Thoracic aorta (tissue), 2 donors: ENCODE measurements around the gene AK9. TPM values are rescaled to one million over a fixed set of nuclear protein-coding genes. Genes with fewer than 3 reads are reported as not detected.

Experiments
- ATAC-seq: fragments of 150-250 bp; one replicate; pipeline ENCODE4 v1.8.0; 2017; ENCODE audit warnings: low read depth; ENCODE audit not compliant: insufficient number of reproducible peaks, low FRiP score
- DNase-seq: peaks from one replicate; pipeline ENCODE4 v3.0.0-alpha.2; 2020; ENCODE audit warnings: low spot score
- H3K27ac ChIP-seq, 2 donors: fragments of 200-600 bp; sonication (generic); 1 replicate in 1 of 2; 2 replicates in 1 of 2; pipeline ENCODE4 v1.5.1; 2016; ENCODE audit warnings: mild to moderate bottlenecking in 2 of 2, moderate library complexity in 2 of 2
- H3K27me3 ChIP-seq: fragments of 200-600 bp; sonication (generic); replicated peaks from 2 replicates; pipeline ENCODE4 v1.6.0; 2016; ENCODE audit warnings: mild to moderate bottlenecking; ENCODE audit not compliant: insufficient read depth
- H3K36me3 ChIP-seq: fragments of 200-600 bp; sonication (generic); one replicate; pipeline ENCODE4 v1.5.1; 2016
- H3K4me1 ChIP-seq, 2 donors: fragments of 200-600 bp; sonication (generic); 1 replicate in 1 of 2; 2 replicates in 1 of 2; pipeline versions ENCODE4 v1.5.1 to v1.6.0; 2016; ENCODE audit warnings: low read depth in 2 of 2, mild to moderate bottlenecking in 1 of 2; ENCODE audit not compliant: control insufficient read depth in 1 of 2
- H3K4me3 ChIP-seq: fragments of 200-600 bp; sonication (generic); 2 replicates; pipeline ENCODE4 v1.5.1; 2016; ENCODE audit warnings: mild to moderate bottlenecking
- H3K9me3 ChIP-seq: fragments of 200-600 bp; sonication (generic); 2 replicates; pipeline ENCODE4 v1.5.1; 2016
- total RNA-seq, 2 donors: library from RNA; depleted of rRNA; stranded (reverse); fragments of >200 nt; gene quantifications; one replicate each; pipeline versions ENCODE4 v1.1.0 to v1.2.3, GENCODE V29; 2016
- TF ChIP-seq, protein P1 (sequence below): fragments of 200-600 bp; sonication (generic); IDR thresholded peaks from one replicate; pipeline ENCODE4 v1.5.1; 2019; ENCODE audit warnings: antibody characterized with exemption

The AK9 gene
- total RNA-seq, 2 donors from 2014 or later, result 12.5 to 12.8 TPM

DNA sequence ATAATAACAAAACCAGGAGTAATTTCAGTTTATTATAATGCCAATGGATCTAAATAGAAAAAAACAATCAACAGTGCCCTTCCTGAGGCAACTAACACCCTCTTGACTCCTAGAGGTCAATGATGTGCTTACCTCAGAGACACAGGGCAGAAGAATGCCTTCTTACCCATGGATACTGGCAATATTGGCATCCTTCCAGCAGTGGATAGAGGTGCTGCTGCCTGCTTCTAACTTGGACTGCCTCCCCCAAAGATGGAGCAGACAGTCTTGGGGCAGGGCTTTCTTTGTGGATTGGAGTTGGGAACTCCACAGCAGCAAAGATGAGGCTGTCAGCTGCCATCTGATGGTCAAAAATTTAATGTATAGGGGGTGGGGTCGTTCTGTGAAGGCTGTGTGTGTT, 78.7 kb downstream of the AK9 start:
- Histone ChIP-seq H3K36me3 (no peaks in the 10 kb centered on the region), H3K4me3 (no peak overlapping the region), H3K4me1 (no peaks in the 10 kb centered on the region), H3K9me3 (no peaks in the 10 kb centered on the region), H3K27ac (no peak overlapping the region), H3K27me3 (no peaks in the 10 kb centered on the region)
- TF ChIP-seq, protein P1, sequence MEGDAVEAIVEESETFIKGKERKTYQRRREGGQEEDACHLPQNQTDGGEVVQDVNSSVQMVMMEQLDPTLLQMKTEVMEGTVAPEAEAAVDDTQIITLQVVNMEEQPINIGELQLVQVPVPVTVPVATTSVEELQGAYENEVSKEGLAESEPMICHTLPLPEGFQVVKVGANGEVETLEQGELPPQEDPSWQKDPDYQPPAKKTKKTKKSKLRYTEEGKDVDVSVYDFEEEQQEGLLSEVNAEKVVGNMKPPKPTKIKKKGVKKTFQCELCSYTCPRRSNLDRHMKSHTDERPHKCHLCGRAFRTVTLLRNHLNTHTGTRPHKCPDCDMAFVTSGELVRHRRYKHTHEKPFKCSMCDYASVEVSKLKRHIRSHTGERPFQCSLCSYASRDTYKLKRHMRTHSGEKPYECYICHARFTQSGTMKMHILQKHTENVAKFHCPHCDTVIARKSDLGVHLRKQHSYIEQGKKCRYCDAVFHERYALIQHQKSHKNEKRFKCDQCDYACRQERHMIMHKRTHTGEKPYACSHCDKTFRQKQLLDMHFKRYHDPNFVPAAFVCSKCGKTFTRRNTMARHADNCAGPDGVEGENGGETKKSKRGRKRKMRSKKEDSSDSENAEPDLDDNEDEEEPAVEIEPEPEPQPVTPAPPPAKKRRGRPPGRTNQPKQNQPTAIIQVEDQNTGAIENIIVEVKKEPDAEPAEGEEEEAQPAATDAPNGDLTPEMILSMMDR, result no peak
- ATAC-seq (no peak), DNase-seq (no peak)

DNA sequence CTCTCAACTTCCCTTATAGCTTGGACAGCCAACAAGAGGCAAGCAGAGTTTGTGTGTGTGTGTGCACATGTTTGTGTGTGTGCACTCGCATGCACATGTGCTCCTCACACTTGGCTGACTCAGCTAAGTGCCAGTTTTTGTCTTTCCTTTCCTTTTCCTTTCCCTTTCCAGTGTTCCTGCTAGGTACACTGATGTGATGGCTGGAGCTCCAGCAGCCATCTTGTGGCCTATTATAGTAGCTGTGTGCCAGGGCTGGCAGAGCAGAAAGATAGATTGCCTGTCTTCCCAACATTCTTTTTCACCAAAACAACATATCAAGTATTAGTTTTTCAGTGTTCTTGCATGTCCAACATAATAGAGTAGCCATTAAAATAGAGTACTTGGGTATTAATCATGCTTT, 79.5 kb downstream of the AK9 start:
- ATAC-seq (no peak), DNase-seq (no peak)
- H3K9me3 ChIP-seq, result no peaks in the 10 kb centered on the region
- H3K4me1 ChIP-seq, result no peaks in the 10 kb centered on the region
- H3K4me3 ChIP-seq, result no peak overlapping the region
- no peaks in the 10 kb centered on the region for H3K36me3 ChIP-seq
- TF ChIP-seq, protein P1, result no peak
- no peak overlapping the region for H3K27ac ChIP-seq
- H3K27me3 ChIP-seq, result no peaks in the 10 kb centered on the region

DNA sequence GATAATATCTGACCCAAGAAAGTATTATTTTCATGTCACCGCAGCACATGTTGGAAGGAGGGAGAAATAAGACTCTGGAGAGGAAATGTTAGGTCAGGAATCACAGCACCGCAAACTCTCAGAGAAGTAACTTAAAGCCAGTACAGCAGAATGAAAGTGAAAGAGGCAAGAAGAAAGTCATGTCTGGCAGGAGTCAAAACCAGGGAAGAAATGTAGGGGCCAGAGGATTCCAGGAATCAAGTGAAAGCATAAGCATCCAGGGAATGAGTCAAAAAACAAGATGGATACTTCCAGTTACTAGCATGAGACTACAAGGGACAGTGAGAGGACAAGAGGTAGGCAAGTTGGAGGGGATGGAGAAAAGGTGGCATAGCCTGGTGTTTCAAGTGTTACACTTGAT, 80.4 kb downstream of the AK9 start:
- no peaks in the 10 kb centered on the region for H3K4me1 ChIP-seq
- TF ChIP-seq, protein P1, result no peak
- no peaks in the 10 kb centered on the region for H3K27me3 ChIP-seq
- ATAC-seq (no peak), DNase-seq (no peak)
- no peaks in the 10 kb centered on the region for H3K9me3 ChIP-seq
- H3K4me3 ChIP-seq, result no peak overlapping the region
- H3K36me3 ChIP-seq, result no peaks in the 10 kb centered on the region
- H3K27ac ChIP-seq, result no peak overlapping the region

DNA sequence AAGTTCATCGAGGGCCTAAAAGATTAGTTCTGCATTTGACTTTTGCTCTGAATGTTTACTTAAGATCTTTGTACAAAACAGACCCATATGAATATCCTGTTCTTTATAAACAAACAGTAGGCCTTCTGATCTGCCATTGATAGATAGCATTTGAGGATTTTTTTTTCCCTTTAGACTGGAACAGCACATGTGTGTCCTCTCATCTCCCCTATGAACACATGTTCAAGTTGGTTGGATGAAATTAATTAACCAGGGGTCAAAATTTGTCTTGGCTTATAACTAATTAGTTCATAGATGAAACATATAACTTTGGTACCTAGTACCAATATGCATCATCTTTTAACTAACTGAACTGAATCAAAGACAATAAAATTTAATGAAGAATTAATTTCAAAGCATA, 81.3 kb downstream of the AK9 start:
- ATAC-seq (no peak), DNase-seq (no peak)
- TF ChIP-seq, protein P1, result no peak
- Histone ChIP-seq H3K27ac (no peak overlapping the region), H3K9me3 (no peaks in the 10 kb centered on the region), H3K36me3 (no peaks in the 10 kb centered on the region), H3K4me3 (no peak overlapping the region), H3K27me3 (no peaks in the 10 kb centered on the region), H3K4me1 (no peaks in the 10 kb centered on the region)

DNA sequence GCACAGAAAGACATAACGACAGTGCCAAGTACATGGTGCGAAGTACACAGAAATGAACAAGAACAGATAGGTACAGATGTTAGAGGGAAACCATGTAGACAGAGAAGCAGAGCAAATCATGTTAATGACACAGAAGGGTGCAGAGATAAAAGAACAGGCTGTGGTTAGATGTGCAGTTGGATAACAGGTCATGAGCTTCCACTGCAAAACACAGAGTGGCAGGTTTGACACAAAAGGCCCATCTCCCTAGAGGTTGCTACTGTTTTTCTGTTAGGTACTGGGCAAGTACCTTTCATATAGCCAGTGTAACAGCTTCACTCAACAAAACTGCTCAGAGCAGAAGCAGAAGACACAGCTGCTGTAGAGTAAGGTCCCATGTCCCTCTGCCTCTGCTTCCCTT, 84.6 kb downstream of the AK9 start:
- ATAC-seq (no peak), DNase-seq (no peak)
- H3K27me3 ChIP-seq, result no peaks in the 10 kb centered on the region
- H3K36me3 ChIP-seq, result no peaks in the 10 kb centered on the region
- no peaks in the 10 kb centered on the region for H3K4me1 ChIP-seq
- no peak overlapping the region for H3K4me3 ChIP-seq
- H3K9me3 ChIP-seq, result peaks cover 4% of the 10 kb centered on the region
- H3K27ac ChIP-seq, result no peak overlapping the region
- TF ChIP-seq, protein P1, result no peak
